Globus pallidus (tissue), 1 donor: ENCODE results near the gene LRP2.

Experiments used
- DNase-seq: peaks from one replicate; pipeline ENCODE4 v3.0.0-alpha.2; 2015; ENCODE audit warnings: low spot score

Gene LRP2

GRCh38 chr2:169240405-169240804 lies 121.9 kb downstream of the LRP2 start:
- no peak for DNase-seq

- no peak for DNase-seq
Observed at GRCh38 chr2:169237939-169238338, 124.4 kb downstream of the LRP2 start.

GRCh38 chr2:169237286-169237685 lies 125.0 kb downstream of the LRP2 start:
- DNase-seq, result no peak

- no peak for DNase-seq
Observed at GRCh38 chr2:169232551-169233154, 129.7 kb downstream of the LRP2 start.

DNA sequence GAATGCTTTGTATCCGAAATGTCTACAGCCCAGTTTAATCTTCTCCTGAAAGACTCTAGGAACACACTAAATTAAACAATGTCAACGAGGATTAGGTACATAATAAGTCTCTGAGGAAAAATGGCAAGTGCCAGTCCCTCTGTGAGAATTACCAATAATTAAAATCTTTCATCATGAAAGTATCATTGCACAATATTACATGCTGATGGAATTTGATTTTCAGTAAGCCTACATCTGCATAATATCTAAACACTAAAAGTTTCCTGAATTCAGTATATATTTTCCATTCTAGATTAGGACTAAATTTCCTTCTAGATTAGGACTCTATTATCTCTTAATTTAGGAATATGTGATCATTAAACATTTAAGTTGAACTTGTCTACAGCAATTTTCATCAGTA lies 132.1 kb downstream of the LRP2 start:
- no peak for DNase-seq

DNA sequence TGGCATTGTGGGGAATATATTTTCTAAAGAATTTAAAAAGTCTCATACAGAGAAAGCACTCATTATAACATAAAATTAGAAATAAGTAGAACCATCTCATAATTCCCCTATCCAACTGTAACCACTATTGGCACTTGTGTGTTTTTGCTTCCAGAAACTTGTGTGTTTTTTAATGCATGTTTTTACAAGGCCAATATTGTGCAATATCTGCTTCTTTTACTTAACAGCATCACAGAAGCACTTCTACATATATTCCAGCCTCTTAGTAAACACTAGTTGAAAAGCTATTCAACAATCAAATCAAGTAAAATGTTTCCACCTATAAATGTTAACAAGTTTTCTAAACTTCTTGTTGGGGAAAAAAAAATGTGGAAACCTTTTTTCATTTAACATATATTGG lies 132.7 kb downstream of the LRP2 start:
- no peak for DNase-seq

DNA sequence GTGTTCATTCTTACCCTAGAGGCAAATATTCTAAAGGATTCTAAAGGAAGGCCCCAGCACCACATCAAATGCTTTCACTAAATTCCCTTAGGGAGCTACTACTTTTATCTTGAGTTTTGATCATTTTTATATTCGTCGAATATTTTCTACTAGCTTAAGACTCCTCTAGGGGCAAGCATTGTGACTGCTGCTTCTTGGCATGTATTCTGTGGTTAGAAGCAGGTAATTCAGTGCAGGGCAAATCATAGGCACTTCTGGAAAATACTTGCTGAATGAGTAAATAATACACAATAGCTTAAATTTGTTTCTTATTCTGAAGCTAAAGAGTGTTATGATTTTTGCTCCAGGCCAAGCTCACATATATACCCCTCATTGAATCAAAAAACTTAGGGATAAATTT lies 136.4 kb downstream of the LRP2 start:
- no peak for DNase-seq

- no peak for DNase-seq
Observed at GRCh38 chr2:169225233-169225750, 137.0 kb downstream of the LRP2 start.

DNA sequence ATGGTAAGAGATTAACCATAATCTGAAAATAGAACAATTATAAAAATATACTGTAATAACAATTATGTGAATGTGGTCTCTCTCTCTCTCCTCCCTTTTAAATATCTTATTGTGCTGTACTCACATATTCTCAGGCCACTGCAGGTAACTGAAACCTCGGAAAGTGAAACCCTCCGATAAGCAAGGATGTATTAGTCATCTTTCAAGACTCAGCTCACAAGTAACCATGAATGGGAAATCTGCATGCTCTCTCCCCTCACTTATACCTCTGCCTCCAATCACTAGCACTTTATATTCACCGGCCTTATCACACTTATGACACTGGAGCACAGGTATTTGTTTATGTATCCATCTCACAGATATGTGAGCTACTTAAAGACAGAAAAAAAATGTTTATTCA lies 139.7 kb downstream of the LRP2 start:
- DNase-seq, result no peak

GRCh38 chr2:169221745-169222369 lies 140.5 kb downstream of the LRP2 start:
- peak; percentile 19 for DNase-seq

- DNase-seq, result no peak
Observed at GRCh38 chr2:169210917-169211316, 151.4 kb downstream of the LRP2 start.

DNA sequence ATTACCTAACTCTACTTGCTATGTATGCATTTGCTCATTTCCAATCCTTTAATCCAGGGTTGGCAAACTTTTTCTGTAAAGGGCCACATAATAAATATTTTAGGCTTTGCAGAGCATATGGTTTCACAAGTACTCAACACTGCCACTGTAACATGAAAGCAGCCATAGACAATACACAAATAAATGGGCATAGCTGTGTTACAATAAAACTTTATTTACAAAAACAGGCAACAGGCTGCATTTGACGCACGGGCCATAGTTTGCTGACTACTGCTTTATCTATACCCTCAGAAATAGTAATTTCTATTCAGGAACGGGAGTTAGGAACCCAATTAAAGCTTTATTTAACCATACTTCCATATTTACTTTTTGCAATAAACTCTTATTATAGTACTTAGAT lies 154.3 kb downstream of the LRP2 start:
- no peak for DNase-seq

DNA sequence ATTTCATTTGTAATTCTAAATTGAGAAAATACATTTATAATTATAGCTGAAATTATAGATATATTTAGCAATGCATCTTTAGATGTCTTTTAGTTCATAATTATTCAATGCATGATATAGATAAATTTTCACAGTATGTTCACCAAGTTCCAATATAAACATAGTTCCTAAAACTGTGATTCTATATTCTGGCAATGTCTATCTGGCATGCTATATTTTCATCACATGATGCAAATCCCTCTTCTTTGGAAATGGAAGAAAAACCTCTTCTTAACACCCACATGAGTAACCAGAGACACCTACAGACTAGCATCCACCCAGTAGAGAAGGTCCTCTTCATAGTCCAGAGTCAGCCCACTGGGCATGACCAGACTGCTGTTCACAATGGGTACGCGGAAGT lies 157.2 kb downstream of the LRP2 start:
- DNase-seq, result no peak

DNA sequence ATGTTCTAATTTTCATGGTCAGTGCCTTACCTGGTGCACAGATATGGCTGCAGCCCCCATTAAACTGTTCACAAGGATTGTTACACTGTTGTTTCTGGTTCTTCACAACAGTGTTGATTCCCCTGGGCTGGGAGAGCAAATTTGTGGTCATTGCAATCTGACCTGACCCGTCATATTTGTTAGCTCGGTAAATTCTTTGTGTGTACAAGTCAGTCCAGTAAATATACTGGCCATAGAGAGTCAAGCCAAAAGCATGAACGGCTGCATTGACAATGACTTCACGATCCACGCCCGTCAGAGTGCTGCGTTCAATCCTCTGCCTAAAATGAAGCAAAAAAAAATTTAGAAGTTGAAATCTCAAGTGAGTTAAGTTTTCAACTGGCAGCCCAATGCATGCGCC lies 158.4 kb downstream of the LRP2 start:
- no peak for DNase-seq

DNA sequence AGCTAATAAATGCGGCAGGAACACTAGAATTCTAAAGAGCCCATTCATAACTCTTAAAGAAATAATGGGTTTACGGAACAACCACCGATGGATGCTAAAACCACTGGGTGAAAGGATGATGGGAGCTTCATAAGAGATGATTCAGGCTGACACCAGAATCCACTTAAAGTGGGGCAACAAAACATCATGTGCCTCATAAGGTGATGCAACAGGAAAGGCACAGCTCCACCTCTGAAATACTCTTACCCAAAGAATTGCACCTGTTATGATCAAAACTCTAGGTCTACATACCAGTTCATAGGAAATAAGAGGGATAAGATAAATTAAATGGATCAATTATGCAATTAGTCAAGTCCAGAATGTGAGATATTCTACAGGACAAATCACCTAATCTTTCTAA lies 161.6 kb downstream of the LRP2 start:
- no peak for DNase-seq

GRCh38 chr2:169193618-169194017 lies 168.7 kb downstream of the LRP2 start:
- no peak for DNase-seq

DNA sequence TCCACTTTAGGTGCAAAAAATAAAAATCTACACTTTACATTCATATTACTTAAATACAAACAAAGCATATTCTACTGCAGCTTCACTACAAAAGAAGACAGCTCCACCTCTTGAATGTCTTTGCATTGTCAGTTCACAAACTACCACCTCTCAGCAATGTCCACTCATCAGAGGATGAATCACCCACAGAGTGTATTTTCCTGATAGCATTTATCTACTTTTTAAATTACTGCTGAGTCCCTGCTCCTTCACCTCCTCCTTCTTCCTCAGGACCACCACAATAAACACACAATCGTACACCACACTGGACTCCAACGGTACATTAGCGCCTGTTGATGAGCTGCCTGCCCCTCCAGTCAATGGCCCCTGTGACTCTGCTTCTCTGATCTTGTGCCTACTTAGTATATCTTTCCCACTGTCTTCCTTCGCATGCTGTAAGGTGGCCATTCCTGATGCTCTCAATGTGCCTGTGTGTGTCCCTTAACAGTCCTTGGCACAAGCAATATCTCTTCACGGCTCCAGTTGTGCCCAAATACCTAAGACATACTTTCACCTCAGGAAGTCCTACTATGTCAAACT lies 172.0 kb downstream of the LRP2 start:
- no peak for DNase-seq

DNA sequence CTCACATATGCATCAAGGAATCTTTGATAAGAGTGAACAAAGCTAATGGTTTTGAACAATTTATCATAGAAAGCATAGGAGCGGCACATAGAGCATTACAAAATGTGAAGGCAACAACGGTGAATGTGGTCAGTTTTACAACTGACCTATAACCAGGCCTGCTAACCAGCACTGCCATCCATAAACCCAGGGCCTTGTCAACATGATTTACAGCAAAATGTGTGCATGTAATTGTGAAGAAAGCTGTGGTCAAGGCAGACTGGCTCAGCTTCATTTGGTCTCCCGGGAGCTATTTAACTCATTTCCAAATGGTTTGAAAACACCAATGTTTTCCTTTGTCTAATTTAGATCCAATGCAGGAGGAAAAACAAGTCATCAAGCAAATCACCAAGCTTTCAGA lies 173.2 kb downstream of the LRP2 start:
- no peak for DNase-seq

GRCh38 chr2:169185711-169186110 lies 176.6 kb downstream of the LRP2 start:
- DNase-seq, result peak; percentile 64

GRCh38 chr2:169184074-169184473 lies 178.3 kb downstream of the LRP2 start:
- DNase-seq, result no peak

GRCh38 chr2:169182573-169182972 lies 179.8 kb downstream of the LRP2 start:
- DNase-seq, result no peak

GRCh38 chr2:169178804-169179390 lies 183.4 kb downstream of the LRP2 start:
- DNase-seq, result no peak

DNA sequence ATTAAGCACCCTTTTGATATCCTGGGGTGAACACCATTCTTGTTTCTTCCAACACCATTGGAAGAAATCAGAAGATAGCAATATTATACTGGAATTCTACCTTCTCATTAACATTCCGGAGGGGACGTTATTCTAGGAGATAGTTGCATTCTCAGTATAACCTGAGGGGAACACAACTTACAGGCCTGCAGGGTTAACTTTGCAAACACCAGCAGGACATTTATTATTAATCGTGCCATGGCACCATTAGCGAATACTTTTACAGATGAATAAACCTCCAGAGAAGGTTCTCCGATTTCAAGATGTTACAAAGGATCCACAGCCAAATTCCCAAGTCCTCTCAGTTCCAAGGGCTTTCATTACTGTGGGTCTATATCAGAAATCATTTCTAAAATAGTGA lies 184.0 kb downstream of the LRP2 start:
- no peak for DNase-seq
